HCT116 (cell line): ENCODE results near the gene CDX1. TPM values are rescaled to one million over a fixed set of nuclear protein-coding genes. Genes with fewer than 3 reads are reported as not detected.

ENCODE experiments used
- ATAC-seq: fragments of 200-7000 bp; cut with Tn5 transposase; 2 replicates; pipeline ENCODE4 v1.9.1; 2020; ENCODE audit warnings: mild to moderate bottlenecking, moderate library complexity
- BruUV-seq: library from RNA; stranded (reverse); fragments of 400-500 nt; replicated peaks from 2 replicates; lab custom pipeline; 2021; lab: Mats Ljungman, UMichigan
- CTCF ChIA-PET: fragments of 300-600 bp; sonication (Branson Sonifier 250); formaldehyde crosslinking; loops from one replicate; lab custom pipeline; 2021; ENCODE audit warnings: antibody characterized with exemption; lab: Charles Lee
- POLR2A ChIA-PET: fragments of 300-600, 350-600 bp; sonication (Branson Sonifier 250); formaldehyde crosslinking; loops from one replicate; lab custom pipeline; 2021; ENCODE audit warnings: antibody characterized with exemption; lab: Charles Lee
- RAD21 ChIA-PET, 2 experiments: fragments of 300-600 bp; sonication (Branson Sonifier 250); formaldehyde crosslinking; loops; one replicate each; lab custom pipeline; 2023; ENCODE audit warnings: low total read pairs in 2 of 2; ENCODE audit not compliant: uncharacterized antibody in 2 of 2, unreplicated experiment in 2 of 2, low non-redundant PET in 1 of 2; lab: Charles Lee
- DNase-seq: peaks from one replicate; pipeline ENCODE4 v3.0.0-alpha.2; 2010; ENCODE audit warnings: low read depth, low spot score
- H2AFZ ChIP-seq: fragments of 200-600 bp; shearing (Covaris generic), sonication (generic); 2 replicates; pipeline ENCODE4 v1.6.1; 2017; ENCODE audit warnings: low read depth, mixed run types, mixed read lengths, antibody characterized with exemption, low read length; ENCODE audit not compliant: poor library complexity, severe bottlenecking
- H3K27ac ChIP-seq: 2 replicates; pipeline ENCODE4 v1.5.1; 2012; ENCODE audit warnings: low read depth, low read length
- H3K27me3 ChIP-seq: fragments of 200-600 bp; sonication (generic); 2 replicates; pipeline ENCODE4 v1.6.1; 2016; ENCODE audit warnings: mixed run types, low read length, mixed read lengths; ENCODE audit not compliant: insufficient read depth
- H3K36me3 ChIP-seq, 2 experiments: fragments of 200-500 bp in 1 of 2; fragments of 200-600 bp in 1 of 2; sonication (Bioruptor generic) in 1 of 2; sonication (generic) in 1 of 2; 2 replicates each; pipeline versions ENCODE4 v1.5.1 to v1.6.1; 2014 to 2016; ENCODE audit warnings: low read length in 2 of 2, inconsistent platforms in 1 of 2, mixed read lengths in 1 of 2, mixed run types in 1 of 2; ENCODE audit not compliant: insufficient read depth in 2 of 2, control insufficient read depth in 1 of 2
- H3K4me1 ChIP-seq, 2 experiments: fragments of 200-600 bp in 1 of 2; sonication (generic) in 1 of 2; 2 replicates each; pipeline versions ENCODE4 v1.5.1 to v1.6.1; 2012 to 2017; ENCODE audit warnings: low read length in 2 of 2, inconsistent platforms in 1 of 2, mild to moderate bottlenecking in 1 of 2, mixed read lengths in 1 of 2, mixed run types in 1 of 2, moderate library complexity in 1 of 2; ENCODE audit not compliant: insufficient read depth in 2 of 2, control insufficient read depth in 1 of 2
- H3K4me2 ChIP-seq: fragments of 200-600 bp; sonication (generic); 2 replicates; pipeline ENCODE4 v1.6.1; 2017; ENCODE audit warnings: mixed run types, low read length, mixed read lengths
- H3K4me3 ChIP-seq, 2 experiments: fragments of 200-600 bp in 1 of 2; sonication (generic) in 1 of 2; replicated peaks in 1 of 2; 2 replicates each; pipeline ENCODE4 v1.5.1; 2011 to 2016; ENCODE audit warnings: low read length in 2 of 2, control low read depth in 1 of 2, low read depth in 1 of 2, mild to moderate bottlenecking in 1 of 2, mixed read lengths in 1 of 2, mixed run types in 1 of 2
- H3K79me2 ChIP-seq: fragments of 200-600 bp; sonication (generic); 2 replicates; pipeline ENCODE4 v1.6.1; 2017; ENCODE audit warnings: mild to moderate bottlenecking, mixed run types, low read length, moderate library complexity, mixed read lengths; ENCODE audit not compliant: insufficient read depth
- H3K9ac ChIP-seq: fragments of 200-600 bp; sonication (generic); 2 replicates; pipeline ENCODE4 v1.6.1; 2016; ENCODE audit warnings: low read length, mixed read lengths
- H3K9me2 ChIP-seq: fragments of 200-600 bp; sonication (generic), shearing (Covaris generic); 2 replicates; pipeline ENCODE4 v1.6.1; 2017; ENCODE audit warnings: mixed run types, mild to moderate bottlenecking, moderate library complexity; ENCODE audit not compliant: insufficient read depth
- H3K9me3 ChIP-seq, 2 experiments: fragments of 200-500 bp in 1 of 2; fragments of 200-600 bp in 1 of 2; sonication (Bioruptor generic) in 1 of 2; sonication (generic) in 1 of 2; 2 replicates each; pipeline ENCODE4 v1.6.1; 2014 to 2017; ENCODE audit warnings: low read length in 2 of 2, mixed read lengths in 2 of 2, inconsistent platforms in 1 of 2, low read depth in 1 of 2, mild to moderate bottlenecking in 1 of 2, mixed run types in 1 of 2, moderate library complexity in 1 of 2; ENCODE audit not compliant: control insufficient read depth in 1 of 2, insufficient read depth in 1 of 2
- H4K20me1 ChIP-seq: fragments of 200-600 bp; sonication (generic), shearing (Covaris generic); 2 replicates; pipeline ENCODE4 v1.6.1; 2017; ENCODE audit warnings: mixed run types, mild to moderate bottlenecking, moderate library complexity; ENCODE audit not compliant: insufficient read depth
- ELF1 ChIP-seq: IDR thresholded peaks from 2 replicates; pipeline ENCODE4 v1.6.1; 2012; ENCODE audit warnings: low read depth, borderline replicate concordance
- FOSL1 ChIP-seq: IDR thresholded peaks from 2 replicates; pipeline ENCODE4 v1.6.1; 2012; ENCODE audit warnings: low read depth
- JUND ChIP-seq: IDR thresholded peaks from 2 replicates; pipeline ENCODE4 v1.6.1; 2012
- POLR2AphosphoS5 ChIP-seq: IDR thresholded peaks from 2 replicates; pipeline ENCODE4 v1.6.1; 2011; ENCODE audit warnings: mild to moderate bottlenecking, low read depth, low read length, moderate library complexity
- SRF ChIP-seq: IDR thresholded peaks from 2 replicates; pipeline ENCODE4 v1.6.1; 2012; ENCODE audit warnings: low read depth
- YY1 ChIP-seq: IDR thresholded peaks from 2 replicates; pipeline ENCODE4 v1.6.1; 2011; ENCODE audit warnings: low read length, low read depth, moderate library complexity, mild to moderate bottlenecking; ENCODE audit not compliant: insufficient replicate concordance; ENCODE audit errors: extremely low read depth
- ZFX ChIP-seq: fragments of 450-650 bp; IDR thresholded peaks from 2 replicates; pipeline ENCODE4 v1.6.1; 2017
- intact Hi-C: fragments of 100-400 bp; cut with micrococcal nuclease; formaldehyde crosslinking; loops from 2 replicates; pipeline ENCODE4 v1.10.0; 2022
- total RNA-seq: library from RNA; stranded (reverse); gene quantifications from one replicate; pipeline ENCODE4 v1.2.1, GENCODE V29; 2021; ENCODE audit not compliant: unreplicated experiment
- TF ChIP-seq, protein P1 (sequence below), 3 experiments: fragments of 200-600 bp in 1 of 3; sonication (generic) in 1 of 3; IDR thresholded peaks in 2 of 3; conservative IDR thresholded peaks in 1 of 3; 2 replicates each; pipeline ENCODE4 v1.5.1; 2012 to 2017; ENCODE audit warnings: low read depth in 2 of 3, low read length in 2 of 3, antibody characterized with exemption in 1 of 3, borderline replicate concordance in 1 of 3, control low read depth in 1 of 3, mild to moderate bottlenecking in 1 of 3, mixed read lengths in 1 of 3, mixed run types in 1 of 3, moderate library complexity in 1 of 3; ENCODE audit not compliant: insufficient read depth in 1 of 3
- TF ChIP-seq, protein P2 (sequence below): IDR thresholded peaks from 2 replicates; pipeline ENCODE4 v1.6.1; 2011; ENCODE audit warnings: mild to moderate bottlenecking, low read length, moderate library complexity; ENCODE audit not compliant: insufficient replicate concordance; ENCODE audit errors: extremely low read depth

The CDX1 gene
- total RNA-seq, 1 experiment from 2014 or later: not detected

DNA sequence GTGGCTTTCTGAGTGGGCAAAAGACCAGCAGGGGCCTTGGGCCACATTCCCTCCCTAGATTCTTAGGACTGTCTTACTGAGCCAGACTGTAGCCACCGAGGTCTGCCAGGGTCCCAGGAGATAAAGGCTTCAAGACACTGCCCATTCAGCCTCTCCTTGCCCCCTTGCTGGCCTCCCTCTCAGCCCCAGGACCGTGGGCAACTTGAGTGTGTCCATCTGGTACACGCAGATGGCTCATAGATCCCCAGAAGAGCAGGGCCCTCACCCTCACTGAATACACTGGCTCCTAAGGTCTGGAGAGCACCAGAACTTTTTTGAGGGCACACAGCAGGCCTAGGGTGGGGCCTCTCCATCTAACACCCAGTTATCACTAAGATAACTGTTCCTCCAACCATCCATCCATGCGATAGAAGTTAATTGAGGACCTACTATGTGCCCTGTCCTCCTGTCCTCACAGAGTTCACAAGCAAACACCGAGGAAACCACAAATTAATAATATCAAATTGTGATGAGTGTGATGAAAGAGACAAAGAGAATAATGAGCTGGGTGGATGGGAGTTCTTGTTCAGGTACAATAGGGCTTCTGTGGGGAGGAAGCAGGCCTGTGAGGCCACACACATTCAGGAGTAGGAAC is 6.0 kb upstream of the CDX1 start:
- Histone ChIP-seq H3K27ac (no peak overlapping the region), H4K20me1 (no peaks in the 10 kb centered on the region), H3K27me3 (no peaks in the 10 kb centered on the region), H3K79me2 (no peaks in the 10 kb centered on the region), H3K9me3 (no peaks in the 10 kb centered on the region), H3K4me3 (no peak overlapping the region), H3K9ac (no peak overlapping the region), H2AFZ (peak overlapping the region; percentile 99), H3K36me3 (no peaks in the 10 kb centered on the region), H3K9me2 (no peaks in the 10 kb centered on the region), H3K4me1 (peaks cover 3 to 19% of the 10 kb centered on the region in 2 experiments; a peak in 3 of 4 replicates), H3K4me2 (peak overlapping the region; percentile 83)
- DNase-seq (no peak), ATAC-seq (no peak)
- intact Hi-C loops: loop anchor here (1.0 kb wide), 3 partner anchors 58 to 276 kb away; no protein-coding TSS in a partner anchor
- ChIA-PET CTCF (no interaction called here), RAD21 (no interaction called here), POLR2A (no interaction called here)
- no TSS peak for BruUV-seq
- no peak for TF ChIP-seq ELF1
- no peak for TF ChIP-seq ZFX

DNA sequence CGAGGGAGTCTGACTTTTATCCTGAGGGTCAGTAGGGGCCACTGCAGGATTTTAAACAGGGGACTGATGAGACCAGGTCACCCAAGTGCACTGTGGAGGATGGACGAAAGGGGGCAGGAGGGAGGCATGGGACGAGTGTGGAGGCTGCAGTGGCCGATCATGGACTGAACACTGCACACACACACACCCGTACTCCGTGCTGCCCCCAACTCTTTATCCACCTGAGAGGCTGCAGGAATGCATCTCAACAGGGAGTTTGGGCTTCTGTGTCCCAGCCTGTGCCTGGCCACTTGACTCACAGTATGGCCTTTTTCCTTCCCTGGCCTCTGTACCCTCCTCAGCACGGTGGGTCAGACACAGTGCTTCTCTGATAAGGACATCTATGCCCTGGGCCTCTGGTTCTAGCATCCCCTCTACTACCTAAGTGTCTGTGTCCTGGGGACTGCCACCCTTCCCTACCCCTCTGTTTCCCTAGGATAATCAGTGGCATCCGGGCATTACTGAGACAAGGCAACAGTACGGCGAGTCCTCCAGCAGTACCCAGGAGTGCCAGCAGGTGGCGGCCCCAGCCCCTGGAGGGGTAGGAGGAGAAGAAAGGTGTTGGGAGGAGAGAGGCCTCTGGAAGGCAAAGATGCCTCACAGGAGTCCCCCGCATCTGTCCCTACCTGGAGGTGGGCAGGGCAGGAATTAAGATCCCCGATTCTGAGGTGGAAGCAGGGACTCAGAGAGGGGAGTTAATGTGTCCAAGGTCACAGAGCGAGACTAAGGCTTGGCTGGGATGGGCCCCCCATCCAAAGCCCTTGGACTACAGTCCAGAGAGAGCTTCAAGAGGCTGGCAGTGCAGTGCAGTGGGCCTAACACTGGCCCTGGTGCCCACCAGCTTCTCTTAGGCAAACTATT is 5.1 kb upstream of the CDX1 start:
- H3K27ac ChIP-seq: peak overlapping the region; percentile 20; the same call in 1 of the 2 replicates

More for the DNA sequence above, 5.1 kb upstream of the CDX1 start:
- BruUV-seq: no TSS peak
- ATAC-seq: peak; percentile 93
- POLR2A ChIA-PET: no interaction called here
- no peak for TF ChIP-seq SRF
- TF ChIP-seq FOSL1: no peak
- TF ChIP-seq YY1: peak; percentile 51
- TF ChIP-seq, protein P1, sequence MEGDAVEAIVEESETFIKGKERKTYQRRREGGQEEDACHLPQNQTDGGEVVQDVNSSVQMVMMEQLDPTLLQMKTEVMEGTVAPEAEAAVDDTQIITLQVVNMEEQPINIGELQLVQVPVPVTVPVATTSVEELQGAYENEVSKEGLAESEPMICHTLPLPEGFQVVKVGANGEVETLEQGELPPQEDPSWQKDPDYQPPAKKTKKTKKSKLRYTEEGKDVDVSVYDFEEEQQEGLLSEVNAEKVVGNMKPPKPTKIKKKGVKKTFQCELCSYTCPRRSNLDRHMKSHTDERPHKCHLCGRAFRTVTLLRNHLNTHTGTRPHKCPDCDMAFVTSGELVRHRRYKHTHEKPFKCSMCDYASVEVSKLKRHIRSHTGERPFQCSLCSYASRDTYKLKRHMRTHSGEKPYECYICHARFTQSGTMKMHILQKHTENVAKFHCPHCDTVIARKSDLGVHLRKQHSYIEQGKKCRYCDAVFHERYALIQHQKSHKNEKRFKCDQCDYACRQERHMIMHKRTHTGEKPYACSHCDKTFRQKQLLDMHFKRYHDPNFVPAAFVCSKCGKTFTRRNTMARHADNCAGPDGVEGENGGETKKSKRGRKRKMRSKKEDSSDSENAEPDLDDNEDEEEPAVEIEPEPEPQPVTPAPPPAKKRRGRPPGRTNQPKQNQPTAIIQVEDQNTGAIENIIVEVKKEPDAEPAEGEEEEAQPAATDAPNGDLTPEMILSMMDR (IDR thresholded peaks at IDR 0.05 in 2 of 3, conservative IDR thresholded peaks at IDR 0.05 in 1 of 3; ENCODE audit: borderline replicate concordance in 1 of 3, insufficient read depth in 1 of 3, low read depth in 2 of 3, low read length in 2 of 3): peak in 2 of 3 experiments; percentile 78 to 96; a peak in 4 of 6 replicates
- TF ChIP-seq POLR2AphosphoS5: no peak
- no peak for TF ChIP-seq JUND
- TF ChIP-seq, protein P2, sequence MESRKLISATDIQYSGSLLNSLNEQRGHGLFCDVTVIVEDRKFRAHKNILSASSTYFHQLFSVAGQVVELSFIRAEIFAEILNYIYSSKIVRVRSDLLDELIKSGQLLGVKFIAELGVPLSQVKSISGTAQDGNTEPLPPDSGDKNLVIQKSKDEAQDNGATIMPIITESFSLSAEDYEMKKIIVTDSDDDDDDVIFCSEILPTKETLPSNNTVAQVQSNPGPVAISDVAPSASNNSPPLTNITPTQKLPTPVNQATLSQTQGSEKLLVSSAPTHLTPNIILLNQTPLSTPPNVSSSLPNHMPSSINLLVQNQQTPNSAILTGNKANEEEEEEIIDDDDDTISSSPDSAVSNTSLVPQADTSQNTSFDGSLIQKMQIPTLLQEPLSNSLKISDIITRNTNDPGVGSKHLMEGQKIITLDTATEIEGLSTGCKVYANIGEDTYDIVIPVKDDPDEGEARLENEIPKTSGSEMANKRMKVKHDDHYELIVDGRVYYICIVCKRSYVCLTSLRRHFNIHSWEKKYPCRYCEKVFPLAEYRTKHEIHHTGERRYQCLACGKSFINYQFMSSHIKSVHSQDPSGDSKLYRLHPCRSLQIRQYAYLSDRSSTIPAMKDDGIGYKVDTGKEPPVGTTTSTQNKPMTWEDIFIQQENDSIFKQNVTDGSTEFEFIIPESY: no peak
- TF ChIP-seq, all 23 proteins: peak for 2
- DNase-seq: peak; percentile 63
- H3K4me3 ChIP-seq: peak overlapping the region; percentile 29 to 52
- no peaks in the 10 kb centered on the region for H3K9me2 ChIP-seq
- intact Hi-C loops: loop anchor here (1.0 kb wide), 3 partner anchors 57 to 275 kb away; no protein-coding TSS in a partner anchor
- no peaks in the 10 kb centered on the region for H3K79me2 ChIP-seq
- H3K27me3 ChIP-seq: no peaks in the 10 kb centered on the region
- H3K4me2 ChIP-seq: peak overlapping the region; percentile 83
- peak overlapping the region; percentile 99 for H2AFZ ChIP-seq
- ChIA-PET RAD21 (no interaction called here), CTCF (interaction anchor here (0.8 to 2.6 kb wide), 3 partner anchors 13 to 59 kb away, joined by 4 to 10 read pairs (median 4); no protein-coding TSS in a partner anchor)
- peaks cover 3 to 19% of the 10 kb centered on the region in 2 experiments; a peak in 3 of 4 replicates for H3K4me1 ChIP-seq
- no peaks in the 10 kb centered on the region for H3K36me3 ChIP-seq
- H4K20me1 ChIP-seq: no peaks in the 10 kb centered on the region
- no peaks in the 10 kb centered on the region for H3K9me3 ChIP-seq
- H3K9ac ChIP-seq: peak overlapping the region; percentile 48
